Loucy (cell line): ENCODE data around the gene AMPD3.

Experiments
- H2AFZ ChIP-seq: fragments of 200-600 bp; sonication (generic); 2 replicates; pipeline ENCODE4 v1.6.0; 2016; ENCODE audit warnings: antibody characterized with exemption, mild to moderate bottlenecking, low read length, moderate library complexity
- H3F3A ChIP-seq: fragments of 200-600 bp; 2 replicates; pipeline ENCODE4 v1.6.0; 2016; ENCODE audit warnings: antibody characterized with exemption, low read depth, mild to moderate bottlenecking
- H3K27me3 ChIP-seq: fragments of 200-600 bp; sonication (generic); 2 replicates; pipeline ENCODE4 v1.6.1; 2014; ENCODE audit warnings: low read length, mild to moderate bottlenecking; ENCODE audit not compliant: insufficient read depth, poor library complexity, severe bottlenecking
- H3K36me3 ChIP-seq: fragments of 200-600 bp; sonication (generic); 2 replicates; pipeline ENCODE4 v1.6.1; 2016; ENCODE audit warnings: low read length; ENCODE audit not compliant: insufficient read depth
- H3K4me1 ChIP-seq: fragments of 200-600 bp; sonication (generic); 2 replicates; pipeline ENCODE4 v1.5.1; 2014; ENCODE audit warnings: low read length, mild to moderate bottlenecking; ENCODE audit not compliant: insufficient read depth, poor library complexity, severe bottlenecking
- H3K4me2 ChIP-seq: fragments of 200-600 bp; sonication (generic); 2 replicates; pipeline ENCODE4 v1.6.0; 2014; ENCODE audit warnings: antibody characterized with exemption, low read length, low read depth, mild to moderate bottlenecking; ENCODE audit not compliant: poor library complexity, severe bottlenecking
- H3K4me3 ChIP-seq: fragments of 200-600 bp; sonication (generic); 2 replicates; pipeline ENCODE4 v1.5.1; 2014; ENCODE audit warnings: low read length, mild to moderate bottlenecking, mixed read lengths; ENCODE audit not compliant: poor library complexity, severe bottlenecking
- H3K79me2 ChIP-seq: fragments of 200-600 bp; sonication (generic); 2 replicates; pipeline ENCODE4 v1.6.1; 2014; ENCODE audit warnings: low read length; ENCODE audit not compliant: insufficient read depth
- H3K9ac ChIP-seq: fragments of 200-600 bp; sonication (generic); 2 replicates; pipeline ENCODE4 v1.6.0; 2014; ENCODE audit warnings: mild to moderate bottlenecking, low read depth, low read length, moderate library complexity; ENCODE audit not compliant: poor library complexity, severe bottlenecking
- H3K9me2 ChIP-seq: fragments of 200-600 bp; sonication (generic); replicated peaks from 2 replicates; pipeline ENCODE4 v1.6.1; 2016; ENCODE audit warnings: low read depth, low read length, mixed read lengths
- H3K9me3 ChIP-seq: fragments of 200-600 bp; sonication (generic); 2 replicates; pipeline ENCODE4 v1.6.1; 2014; ENCODE audit warnings: mild to moderate bottlenecking, antibody characterized with exemption, low read length, low read depth; ENCODE audit not compliant: insufficient read depth
- H4K20me1 ChIP-seq: fragments of 200-600 bp; sonication (generic); 2 replicates; pipeline ENCODE4 v1.6.0; 2014; ENCODE audit warnings: antibody characterized with exemption, low read length, mild to moderate bottlenecking; ENCODE audit not compliant: insufficient read depth, poor library complexity, severe bottlenecking
- CTCF ChIP-seq: fragments of 200-600 bp; sonication (generic); conservative IDR thresholded peaks from 2 replicates; pipeline ENCODE4 v1.5.1; 2014; ENCODE audit warnings: mild to moderate bottlenecking, antibody characterized with exemption, low read length
- EZH2phosphoT487 ChIP-seq: fragments of 200-600 bp; IDR thresholded peaks from 2 replicates; pipeline ENCODE4 v1.6.1; 2018; ENCODE audit warnings: antibody characterized with exemption, mild to moderate bottlenecking, moderate library complexity, borderline replicate concordance

The AMPD3 gene

DNA sequence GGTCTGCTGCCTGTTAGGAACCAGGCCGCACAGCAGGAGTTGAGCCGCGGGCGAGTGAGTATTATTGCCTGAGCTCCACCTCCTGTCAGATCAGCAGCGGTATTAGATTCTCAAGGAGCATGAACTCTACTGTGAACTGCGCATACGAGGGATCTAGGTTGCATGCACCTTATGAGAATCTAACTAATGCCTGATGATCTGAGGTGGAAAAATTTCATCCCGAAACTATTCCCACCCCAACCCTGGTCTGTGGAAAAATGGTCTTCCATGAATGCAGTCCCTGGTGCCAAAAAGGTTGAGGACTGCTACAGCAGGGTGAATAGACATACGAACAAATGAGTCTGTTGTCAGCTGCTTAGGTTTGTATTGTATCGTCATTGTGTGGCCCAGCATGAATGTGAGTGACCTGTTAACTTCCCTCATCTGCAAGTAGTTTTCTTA lies 56.1 kb downstream of the AMPD3 start:
- H3K4me3 ChIP-seq, result no peak overlapping the region
- TF ChIP-seq CTCF (no peak), EZH2phosphoT487 (no peak)

DNA sequence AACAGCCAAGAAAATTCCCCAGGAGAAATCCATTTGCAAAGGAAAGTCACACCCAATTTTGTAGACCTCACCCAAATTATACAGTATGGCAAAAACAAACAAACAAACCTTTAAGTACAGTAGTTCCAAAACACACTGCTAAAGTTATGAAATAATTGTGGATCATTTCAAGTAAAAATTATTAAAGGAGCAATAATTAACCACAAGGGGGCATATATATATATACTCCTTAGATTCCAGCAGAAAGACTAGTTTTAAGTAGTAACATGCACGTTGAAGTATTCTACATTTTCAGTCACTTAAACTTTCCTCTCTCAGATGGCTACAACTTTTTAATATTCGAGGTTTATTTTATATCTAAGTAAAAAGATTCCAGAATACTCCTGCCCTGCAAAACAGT lies 59.1 kb downstream of the AMPD3 start:
- H4K20me1 ChIP-seq, result no peaks in the 10 kb centered on the region
- H3K9me2 ChIP-seq, result no peaks in the 10 kb centered on the region
- H3K9ac ChIP-seq, result no peak overlapping the region
- peaks cover 25% of the 10 kb centered on the region for H3K36me3 ChIP-seq
- no peak overlapping the region for H3K4me2 ChIP-seq
- TF ChIP-seq CTCF (peak; percentile 60), EZH2phosphoT487 (no peak)
- no peaks in the 10 kb centered on the region for H3K4me1 ChIP-seq
- no peak overlapping the region for H3K4me3 ChIP-seq
- no peaks in the 10 kb centered on the region for H3K79me2 ChIP-seq
- H3F3A ChIP-seq, result no peaks in the 10 kb centered on the region
- H2AFZ ChIP-seq, result no peak overlapping the region
- no peaks in the 10 kb centered on the region for H3K9me3 ChIP-seq
- H3K27me3 ChIP-seq, result no peaks in the 10 kb centered on the region

More for the DNA sequence above, 56.1 kb downstream of the AMPD3 start:
- H3K9me2 ChIP-seq, result no peaks in the 10 kb centered on the region
- H3K36me3 ChIP-seq, result peaks cover 31% of the 10 kb centered on the region
- H2AFZ ChIP-seq, result no peak overlapping the region
- no peak overlapping the region for H3K9ac ChIP-seq
- H3K27me3 ChIP-seq, result no peaks in the 10 kb centered on the region
- H3K9me3 ChIP-seq, result no peaks in the 10 kb centered on the region
- H3K79me2 ChIP-seq, result no peaks in the 10 kb centered on the region
- no peaks in the 10 kb centered on the region for H3K4me1 ChIP-seq
- no peaks in the 10 kb centered on the region for H4K20me1 ChIP-seq
- no peak overlapping the region for H3K4me2 ChIP-seq
- H3F3A ChIP-seq, result no peaks in the 10 kb centered on the region

DNA sequence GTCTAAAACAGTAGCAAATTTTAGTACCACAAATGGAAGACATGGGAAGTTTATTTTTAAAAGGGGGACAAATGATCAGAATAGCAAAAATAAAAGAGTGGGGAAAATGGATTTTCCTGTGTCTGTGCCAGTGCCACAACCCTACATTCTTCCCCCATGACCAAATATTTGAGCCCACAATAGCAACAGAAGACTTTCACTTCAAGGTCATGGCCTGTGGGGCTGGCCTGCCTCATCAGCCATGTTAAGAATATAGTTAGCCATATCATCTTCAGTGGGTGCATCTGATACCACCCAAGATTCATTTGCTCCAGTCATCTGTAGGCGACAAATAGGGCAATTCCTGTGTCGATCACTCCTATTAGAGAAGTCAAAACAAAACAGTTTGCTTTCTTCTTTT lies 59.6 kb downstream of the AMPD3 start:
- H4K20me1 ChIP-seq, result no peaks in the 10 kb centered on the region
- H3K4me2 ChIP-seq, result no peak overlapping the region
- H3K4me1 ChIP-seq, result no peaks in the 10 kb centered on the region
- H3F3A ChIP-seq, result no peaks in the 10 kb centered on the region
- no peaks in the 10 kb centered on the region for H3K79me2 ChIP-seq
- H3K9me3 ChIP-seq, result no peaks in the 10 kb centered on the region
- TF ChIP-seq EZH2phosphoT487, result no peak
- no peak for TF ChIP-seq CTCF
- H3K36me3 ChIP-seq, result peaks cover 30% of the 10 kb centered on the region
- H3K27me3 ChIP-seq, result no peaks in the 10 kb centered on the region
- H3K9me2 ChIP-seq, result no peaks in the 10 kb centered on the region
- H2AFZ ChIP-seq, result no peak overlapping the region
- H3K4me3 ChIP-seq, result no peak overlapping the region
- no peak overlapping the region for H3K9ac ChIP-seq
